Measurements from ENCODE around the gene ELMO2.

ELMO2 gene

DNA sequence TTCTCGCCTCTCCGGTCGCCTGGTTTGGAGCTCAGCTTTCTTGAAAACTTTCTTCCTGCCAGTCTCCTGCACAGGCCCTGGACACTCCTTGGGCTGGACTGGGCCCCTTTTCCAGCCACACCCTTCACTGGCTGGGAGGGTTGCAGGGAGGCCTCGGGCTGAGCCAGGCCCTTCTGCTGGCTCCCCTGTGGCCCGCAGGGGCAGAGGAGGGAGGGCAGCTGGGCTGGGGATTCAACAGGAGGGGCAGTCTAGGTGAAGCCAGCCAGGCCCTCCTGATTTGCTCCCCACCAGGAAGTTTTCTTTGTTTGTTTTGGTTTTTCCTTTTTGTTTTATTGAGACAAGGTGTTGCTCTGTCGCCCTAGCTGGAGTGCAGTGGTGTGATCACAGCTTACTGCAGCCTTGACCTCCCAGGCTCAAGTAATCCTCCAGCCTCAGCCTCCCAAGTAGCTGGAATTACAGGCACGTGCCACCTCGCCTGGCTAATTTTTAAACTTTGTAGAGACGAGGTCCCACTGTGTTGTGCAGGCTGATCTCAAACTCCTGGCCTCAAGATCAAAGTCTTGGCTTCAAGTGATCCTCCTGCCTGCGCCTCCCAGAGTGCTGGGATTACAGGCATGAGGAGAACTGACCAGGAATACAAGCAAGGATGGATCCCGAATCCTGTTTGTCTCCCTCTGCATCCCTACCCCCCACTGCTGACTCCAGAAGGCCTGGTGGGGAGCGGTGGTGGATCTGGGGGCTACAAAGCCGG is 74.6 kb downstream of the ELMO2 start:
- DNase-seq (ENCODE audit: low read depth) = no peak

DNA sequence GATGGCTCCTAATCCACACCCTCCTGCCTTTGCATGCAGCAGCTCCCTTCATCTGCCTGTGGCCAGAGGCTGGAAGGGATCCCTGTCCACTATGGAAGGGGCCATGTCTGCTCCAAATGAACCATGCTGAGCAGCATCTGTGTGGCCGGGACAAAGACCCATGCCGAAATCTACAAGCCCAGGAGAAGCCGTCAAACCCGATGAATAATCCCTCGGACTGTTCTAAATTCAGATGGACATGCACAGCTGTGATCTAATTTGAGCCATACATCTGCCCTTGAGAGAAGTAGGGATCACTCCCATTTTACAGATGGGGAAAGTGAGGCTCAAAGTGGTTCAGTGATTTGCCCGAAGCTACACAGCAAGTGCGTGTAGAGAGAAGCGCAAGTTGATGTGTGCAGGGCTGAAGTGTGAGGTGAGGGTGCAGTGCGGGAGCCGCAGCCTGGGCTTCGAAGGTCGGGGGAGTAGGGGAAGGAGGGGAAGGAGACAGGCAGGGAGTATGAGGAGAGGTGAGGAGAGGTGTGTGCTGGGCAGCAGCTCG is 75.5 kb downstream of the ELMO2 start:
- no peak for DNase-seq (ENCODE audit: low read depth)

DNA sequence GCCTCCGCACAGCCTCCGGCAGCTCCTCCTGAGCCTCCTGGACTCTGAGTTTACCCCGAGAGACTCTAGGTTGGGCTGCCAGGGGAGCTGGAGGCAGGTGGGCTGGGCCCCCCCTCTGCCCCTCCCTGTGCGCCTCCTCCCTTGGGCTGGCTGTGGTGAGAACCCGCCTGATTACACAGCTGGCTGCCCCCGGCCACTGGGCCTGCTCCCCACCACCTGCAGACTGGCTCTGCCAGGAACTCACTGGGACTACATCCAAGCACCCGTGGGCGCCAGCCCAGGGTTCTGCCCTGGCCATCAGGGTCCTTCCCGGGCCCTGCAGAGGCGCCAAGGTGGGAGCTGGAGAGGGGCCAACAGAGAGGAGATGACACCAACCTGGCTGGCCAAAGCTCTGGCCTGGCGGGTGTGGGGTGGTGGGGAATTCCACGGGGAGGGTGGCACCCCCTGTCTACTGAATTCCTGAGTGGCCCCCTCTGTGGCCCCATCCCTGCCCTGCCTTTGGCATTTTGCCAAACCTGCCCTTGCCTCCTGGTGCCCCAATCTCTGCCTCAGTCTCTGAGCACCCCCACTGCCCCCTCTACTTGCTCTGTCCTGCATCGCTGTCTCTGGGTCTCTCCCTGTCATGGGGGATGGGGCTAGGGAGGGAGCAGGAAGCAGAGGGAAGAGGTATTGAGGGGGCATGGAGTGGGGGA is 76.2 kb downstream of the ELMO2 start:
- no peak for DNase-seq (ENCODE audit: low read depth)

DNA sequence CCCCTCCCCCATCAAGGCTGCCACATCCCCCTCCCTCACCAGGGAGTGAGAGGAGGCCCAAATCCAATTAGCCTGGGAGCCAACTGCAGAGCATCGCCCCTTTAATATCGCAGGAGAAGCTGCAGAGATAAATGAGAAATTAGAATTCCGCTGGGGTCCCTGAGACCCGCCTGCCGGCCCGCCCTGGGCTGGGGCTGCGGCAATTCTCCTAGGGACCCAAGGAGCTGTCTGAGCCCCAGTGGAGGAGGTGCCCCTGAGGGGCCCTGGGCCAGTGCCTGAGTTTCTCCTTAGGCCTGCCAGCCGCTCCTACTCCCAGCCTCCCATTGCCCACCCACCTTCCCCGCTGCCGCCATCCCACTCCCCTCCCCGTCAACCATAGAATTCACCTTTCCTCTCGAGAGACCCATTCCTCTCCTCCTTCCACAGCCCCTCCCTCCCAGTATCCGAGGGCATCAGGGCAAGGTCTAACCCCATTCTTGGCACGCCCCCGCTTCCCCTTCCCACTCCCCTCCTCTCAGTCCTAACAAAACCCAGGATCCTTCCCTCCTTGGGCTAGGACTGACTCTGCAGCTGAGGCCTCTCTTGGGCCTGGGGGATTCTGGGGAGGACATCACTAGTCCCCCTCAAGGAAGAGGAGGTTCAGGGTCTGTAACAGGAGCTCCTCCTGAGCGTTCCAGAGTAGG is 78.1 kb downstream of the ELMO2 start:
- DNase-seq (ENCODE audit: low read depth) = no peak

DNA sequence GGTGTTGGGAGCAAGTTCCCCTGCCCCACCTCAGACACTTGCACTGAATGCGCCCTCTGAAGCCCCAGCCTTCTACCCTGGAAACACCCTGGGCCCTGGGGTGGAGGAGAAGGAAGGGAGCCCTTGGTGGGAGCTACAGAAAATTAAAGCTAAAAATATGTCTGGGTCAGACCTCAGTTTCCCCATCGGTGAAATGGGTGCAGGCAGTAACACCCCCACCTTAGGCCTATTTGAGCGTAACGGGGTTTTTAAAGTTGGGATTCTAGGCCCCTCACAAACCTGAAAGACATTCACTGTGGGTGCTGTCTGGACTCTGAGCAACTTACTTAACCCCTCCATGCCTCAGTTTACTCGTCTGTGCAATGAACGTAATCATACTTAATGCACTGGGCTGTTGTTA is 78.9 kb downstream of the ELMO2 start:
- no peak for DNase-seq (ENCODE audit: low read depth)

DNA sequence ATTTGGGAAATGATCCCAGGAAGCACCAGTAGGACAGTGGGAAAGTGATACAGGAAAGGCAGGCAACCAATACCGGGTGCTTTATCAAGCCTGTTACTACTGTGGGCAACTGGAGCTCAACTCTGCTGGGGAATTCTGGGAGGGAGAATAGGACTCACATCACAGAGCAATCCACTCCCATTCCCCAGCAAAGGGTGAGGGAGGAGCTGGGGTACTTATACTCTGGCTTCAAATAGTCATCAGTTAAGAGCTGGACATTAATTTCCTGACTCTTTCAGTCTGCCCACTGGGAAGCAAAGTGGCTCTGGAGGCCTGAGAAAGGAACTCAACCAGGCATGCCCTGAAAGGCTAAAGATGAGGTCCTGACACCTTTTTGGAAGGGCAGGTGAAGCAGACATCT is 80.6 kb downstream of the ELMO2 start:
- DNase-seq (ENCODE audit: low read depth) = no peak

DNA sequence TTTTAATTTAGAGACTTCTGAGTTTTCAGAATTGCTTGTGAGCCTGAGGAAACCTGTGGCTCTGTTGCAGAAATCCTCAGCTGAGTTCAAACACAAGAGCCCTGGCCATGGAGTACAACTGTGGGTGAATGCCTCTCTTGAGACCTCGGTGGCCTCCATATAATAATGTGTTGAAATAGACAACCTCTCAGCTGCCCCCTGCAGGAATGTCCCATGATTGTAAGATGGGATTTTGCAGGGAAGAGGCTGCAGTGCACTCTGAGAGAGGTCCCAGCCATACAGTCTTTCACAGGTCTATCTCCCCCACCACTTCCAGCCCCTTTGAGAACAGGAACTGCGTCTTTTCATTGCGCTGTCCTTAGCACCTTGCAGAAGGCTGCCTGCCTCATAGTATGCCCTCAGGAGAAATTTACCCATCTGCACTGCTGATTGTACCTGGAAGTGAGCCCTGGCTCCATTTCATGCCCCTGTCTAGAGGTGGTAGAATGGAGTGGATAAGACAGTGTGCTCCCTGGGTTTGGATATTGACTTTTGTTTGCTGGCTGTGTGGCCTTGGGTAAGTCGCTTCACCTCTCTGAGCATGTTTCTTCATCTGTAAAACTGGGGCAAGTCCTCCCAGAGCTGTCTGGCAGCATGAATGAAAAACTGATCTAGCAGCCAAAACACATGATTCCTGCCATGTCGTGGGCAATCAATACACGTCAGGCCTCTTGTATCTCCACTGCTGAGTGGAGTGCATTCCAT is 81.3 kb downstream of the ELMO2 start:
- peak; percentile 67 for DNase-seq (ENCODE audit: low read depth)

DNA sequence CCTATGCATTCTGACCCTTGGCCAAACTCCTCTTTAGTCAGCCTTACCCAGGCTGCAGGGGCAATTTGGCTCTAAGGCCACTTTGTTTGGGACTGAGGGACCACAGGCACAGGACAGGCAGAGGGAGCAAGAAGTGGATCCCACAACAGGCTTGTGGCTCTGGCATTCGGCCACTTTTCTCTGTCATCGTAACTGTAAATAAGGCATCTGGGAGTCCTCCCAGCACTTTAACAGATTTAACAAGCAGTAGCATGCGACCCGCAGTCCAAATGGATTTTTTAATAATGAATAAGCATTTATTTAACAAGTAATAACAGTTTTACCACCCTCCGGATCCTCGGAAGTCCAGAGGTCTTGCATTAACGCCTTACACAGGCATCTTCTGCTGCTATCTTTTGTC is 82.0 kb downstream of the ELMO2 start:
- DNase-seq (ENCODE audit: low read depth) = no peak

DNA sequence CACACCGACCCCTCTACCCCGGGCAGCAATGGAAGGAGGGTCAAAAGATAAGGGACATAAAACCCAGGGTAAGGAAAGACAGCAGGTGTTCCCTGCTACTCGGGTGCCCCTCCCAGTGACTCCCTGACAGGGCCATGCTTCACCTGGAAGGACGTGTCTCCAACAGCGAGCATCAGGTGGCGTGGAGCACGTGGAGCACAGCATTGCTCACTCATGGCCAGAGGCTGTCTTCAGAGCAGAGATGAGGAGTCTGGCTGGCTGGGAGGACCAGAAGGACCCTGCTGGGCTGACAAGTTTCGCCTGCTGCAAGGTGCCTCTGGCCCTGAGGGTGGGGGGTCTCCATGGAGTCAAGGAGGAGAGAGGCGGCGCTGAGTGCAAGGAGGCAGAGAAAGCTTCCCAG is 82.9 kb downstream of the ELMO2 start:
- no peak for DNase-seq (ENCODE audit: low read depth)

DNA sequence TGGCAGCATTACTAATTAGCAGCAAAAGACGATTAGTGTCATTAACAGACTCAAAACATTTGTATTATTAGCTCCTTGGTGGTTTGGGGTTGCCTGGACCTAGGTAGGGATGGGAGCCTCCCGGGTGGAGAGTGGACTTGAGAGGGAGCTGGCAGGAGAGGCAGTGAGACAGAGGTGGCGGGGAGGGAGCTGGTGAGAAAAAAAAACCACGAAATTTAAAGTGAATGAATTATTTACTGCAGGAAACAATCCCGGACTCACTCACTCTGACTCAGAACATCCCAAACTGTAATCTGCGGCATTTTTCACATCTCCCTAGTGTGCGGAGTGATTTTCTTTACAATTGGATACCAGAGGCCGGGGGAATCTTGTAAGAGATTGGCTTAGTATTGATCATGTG is 83.8 kb downstream of the ELMO2 start:
- no peak for DNase-seq (ENCODE audit: low read depth)

DNA sequence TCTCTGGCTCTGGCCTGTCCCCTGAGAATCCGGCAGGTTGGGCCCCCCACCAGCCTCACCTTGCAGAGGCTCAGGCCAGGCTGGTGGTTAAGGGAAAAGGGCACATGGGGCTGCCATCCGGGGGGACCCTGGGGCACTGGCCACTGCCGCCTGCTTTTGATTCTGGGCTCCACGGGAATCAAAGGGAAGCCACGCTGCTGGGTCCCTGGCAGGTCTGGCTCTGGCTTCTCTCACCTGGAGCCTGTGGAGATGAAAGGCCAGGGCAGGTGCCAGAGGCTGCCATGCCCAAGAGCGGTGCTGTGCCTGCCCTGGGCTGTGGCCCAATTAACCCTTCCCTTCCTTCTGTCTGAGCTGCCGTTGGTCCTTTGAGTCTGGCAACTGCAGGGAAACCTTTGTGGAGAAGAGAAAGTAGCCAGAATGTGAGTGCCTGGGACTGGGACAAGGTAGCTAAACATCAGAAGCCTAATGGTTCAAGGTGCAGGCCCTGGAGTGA is 88.7 kb downstream of the ELMO2 start:
- DNase-seq (ENCODE audit: low read depth) = no peak

DNA sequence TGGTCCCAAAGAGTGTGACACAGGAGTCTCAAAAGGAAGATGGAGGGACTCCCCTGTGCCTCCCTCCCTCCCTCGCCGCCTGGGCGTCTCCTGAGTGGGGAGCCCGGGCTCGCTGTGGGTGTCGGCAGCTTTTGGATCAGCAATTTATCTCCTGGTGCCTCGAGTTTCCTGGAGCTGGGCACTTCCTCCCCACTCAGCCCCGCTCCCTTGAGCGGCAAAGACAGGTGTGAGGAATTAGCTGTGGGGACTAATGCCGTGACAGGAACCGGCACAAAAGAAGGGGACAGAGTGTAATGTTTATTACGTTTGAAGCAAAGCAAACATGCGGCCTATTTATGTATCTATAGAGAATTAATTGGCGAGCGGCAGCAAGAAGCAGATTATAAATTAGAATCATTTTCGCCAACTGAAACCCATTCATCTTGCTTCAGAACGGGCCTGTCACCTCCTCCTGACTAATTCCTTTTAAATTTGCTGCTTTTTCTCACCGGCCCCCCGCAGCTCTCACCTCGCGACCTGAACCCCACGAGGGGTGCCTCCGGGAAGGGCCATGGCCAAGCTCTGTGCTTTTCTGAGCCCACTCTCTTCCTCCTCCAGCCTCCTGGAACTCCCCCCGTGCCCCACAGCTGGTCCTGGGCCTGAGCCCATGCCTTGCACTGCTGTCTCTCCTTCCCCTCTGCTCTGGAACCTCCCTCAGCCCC is 89.3 kb downstream of the ELMO2 start:
- no peak for DNase-seq (ENCODE audit: low read depth)
